ENCODE data around the gene KCTD11. TPM values are rescaled to one million over a fixed set of nuclear protein-coding genes. Genes with fewer than 3 reads are reported as not detected.

Gene KCTD11
- total RNA-seq, 1 experiment from 2014 or later, result 5.4 TPM

DNA sequence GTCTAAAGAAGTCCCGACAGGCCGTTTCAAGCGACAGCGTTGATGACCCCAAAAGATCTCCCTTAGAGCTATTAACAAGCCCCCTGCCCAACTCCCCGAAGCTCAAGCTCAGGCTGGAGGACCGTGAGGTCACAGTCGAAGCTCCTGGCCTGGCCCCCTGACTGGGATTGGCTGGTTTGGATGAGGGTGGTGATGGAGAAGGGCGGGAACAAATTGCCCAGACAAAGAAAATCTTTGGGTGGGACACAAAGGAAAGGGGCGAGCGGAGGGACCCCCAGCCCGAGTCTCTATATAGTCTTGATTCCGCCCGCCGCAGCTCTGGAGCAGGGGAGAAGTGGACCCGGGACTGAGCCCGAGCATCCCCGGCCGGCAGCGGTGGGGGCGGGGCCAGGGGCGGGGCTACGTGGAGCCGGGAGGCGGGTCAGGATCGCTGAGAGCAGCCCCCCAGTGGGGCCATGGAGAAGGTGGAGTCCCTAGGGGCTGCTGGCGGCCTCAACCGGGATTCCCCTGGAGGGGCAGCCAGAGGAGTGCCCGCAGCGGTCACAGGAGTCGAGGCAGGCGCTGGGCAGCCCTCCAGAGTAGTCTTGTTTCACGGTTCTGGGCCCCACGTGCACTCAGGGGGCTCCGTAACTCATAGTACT, 21.8 kb upstream of the KCTD11 start:
- TF ChIP-seq EZH2 (IDR thresholded peaks at IDR 0.05) (no peak), SRF (IDR thresholded peaks at IDR 0.05; ENCODE audit: low read depth) (no peak), EGR1 (IDR thresholded peaks at IDR 0.05; ENCODE audit: low read depth) (no peak), EZH2phosphoT487 (IDR thresholded peaks at IDR 0.05; ENCODE audit: borderline replicate concordance) (no peak), ATF3 (IDR thresholded peaks at IDR 0.05) (no peak), POLR2A (IDR thresholded peaks at IDR 0.05; ENCODE audit: borderline replicate concordance, extremely low read depth, insufficient read depth, insufficient read length) (no peak), TCF7L2 (IDR thresholded peaks at IDR 0.05; ENCODE audit: borderline replicate concordance, extremely low read depth, insufficient read depth, insufficient read length) (no peak)
- Histone ChIP-seq H3K27me3 (ENCODE audit: insufficient read depth, low read length) (no peaks in the 10 kb centered on the region), H3K27ac (ENCODE audit: low read depth, low read length) (peak overlapping the region; percentile 81), H3K4me1 (ENCODE audit: control insufficient read depth in 1 of 2, insufficient read depth in 2 of 2, low read length in 2 of 2) (peaks cover 3 to 29% of the 10 kb centered on the region in 2 experiments; a peak in 3 of 4 replicates), H3K9me2 (ENCODE audit: insufficient read depth) (no peaks in the 10 kb centered on the region), H3K4me2 (ENCODE audit: low read length) (peak overlapping the region; percentile 77), H2AFZ (ENCODE audit: low read depth, low read length, poor library complexity, severe bottlenecking) (no peak overlapping the region), H4K20me1 (ENCODE audit: insufficient read depth) (no peaks in the 10 kb centered on the region), H3K36me3 (ENCODE audit: control insufficient read depth in 1 of 2, insufficient read depth in 2 of 2, low read length in 2 of 2) (peaks cover 0 to 6% of the 10 kb centered on the region in 2 experiments; a peak in 2 of 4 replicates), H3K4me3 (replicated peaks in 1 of 2; ENCODE audit: low read depth in 1 of 2, low read length in 2 of 2) (peak overlapping the region; percentile 98 to 99), H3K79me2 (ENCODE audit: insufficient read depth, low read length) (peaks cover 20% of the 10 kb centered on the region; the same call in 1 of the 2 replicates), H3K9ac (ENCODE audit: low read length) (peak overlapping the region; percentile 93), H3K9me3 (ENCODE audit: control insufficient read depth in 1 of 2, insufficient read depth in 1 of 2, low read depth in 1 of 2, low read length in 2 of 2) (no peaks in the 10 kb centered on the region)
- POLR2A ChIA-PET, result interaction anchor here (0.8 to 2.0 kb wide), 13 partner anchors 15 to 843 kb away, joined by 3 to 11 read pairs (median 5); partner anchors contain the start of genes ACADVL, DLG4, GABARAP and MPDU1
- intact Hi-C loops (cut with micrococcal nuclease), result no loop called here
- DNase-seq (ENCODE audit: low read depth, low spot score) (peak; percentile 64), ATAC-seq (peak; percentile 80)
- CTCF ChIA-PET, result interaction anchor here (0.7 to 2.2 kb wide), 12 partner anchors 9 to 284 kb away, joined by 3 to 12 read pairs (median 6); partner anchors contain the start of genes ACADVL, DLG4, GPS2 and SENP3
- RAD21 ChIA-PET (ENCODE audit: low non-redundant PET in 1 of 2, low total read pairs in 2 of 2, uncharacterized antibody in 2 of 2, unreplicated experiment in 2 of 2), result interaction anchor here in 1 of 2 experiments (0.8 kb wide), 2 partner anchors 14 to 74 kb away, joined by 3 to 5 read pairs; partner anchors contain the start of gene TMEM256
- BruUV-seq (replicated peaks), result TSS peak; percentile 69

- Histone ChIP-seq H3K4me1 (ENCODE audit: control insufficient read depth in 1 of 2, insufficient read depth in 2 of 2, low read length in 2 of 2) (peaks cover 3 to 29% of the 10 kb centered on the region in 2 experiments; a peak in 3 of 4 replicates), H3K9me3 (ENCODE audit: control insufficient read depth in 1 of 2, insufficient read depth in 1 of 2, low read depth in 1 of 2, low read length in 2 of 2) (no peaks in the 10 kb centered on the region), H3K36me3 (ENCODE audit: control insufficient read depth in 1 of 2, insufficient read depth in 2 of 2, low read length in 2 of 2) (peaks cover 0 to 6% of the 10 kb centered on the region in 2 experiments; a peak in 2 of 4 replicates), H3K9ac (ENCODE audit: low read length) (peak overlapping the region; percentile 93; the same call in 1 of the 2 replicates), H3K27me3 (ENCODE audit: insufficient read depth, low read length) (no peaks in the 10 kb centered on the region), H3K4me2 (ENCODE audit: low read length) (peak overlapping the region; percentile 77), H2AFZ (ENCODE audit: low read depth, low read length, poor library complexity, severe bottlenecking) (no peak overlapping the region), H4K20me1 (ENCODE audit: insufficient read depth) (no peaks in the 10 kb centered on the region), H3K4me3 (replicated peaks in 1 of 2; ENCODE audit: low read depth in 1 of 2, low read length in 2 of 2) (no peak overlapping the region; a peak in 1 of 4 replicates), H3K27ac (ENCODE audit: low read depth, low read length) (peak overlapping the region; percentile 38), H3K9me2 (ENCODE audit: insufficient read depth) (no peaks in the 10 kb centered on the region), H3K79me2 (ENCODE audit: insufficient read depth, low read length) (peaks cover 20% of the 10 kb centered on the region; the same call in 1 of the 2 replicates)
- no TSS peak for BruUV-seq (replicated peaks)
- DNase-seq (ENCODE audit: low read depth, low spot score) (no peak), ATAC-seq (no peak)
- POLR2A ChIA-PET, result interaction anchor here (1.5 to 2.0 kb wide), 3 partner anchors 14 to 17 kb away, joined by 4 to 11 read pairs (median 5); no protein-coding TSS in a partner anchor
- RAD21 ChIA-PET (ENCODE audit: low non-redundant PET in 1 of 2, low total read pairs in 2 of 2, uncharacterized antibody in 2 of 2, unreplicated experiment in 2 of 2), result no interaction called here
- intact Hi-C loops (cut with micrococcal nuclease), result no loop called here
- no peak for TF ChIP-seq ATF3 (IDR thresholded peaks at IDR 0.05)
- no peak for TF ChIP-seq CEBPB (IDR thresholded peaks at IDR 0.05; ENCODE audit: low read depth)
- CTCF ChIA-PET, result no interaction called here
These were observed 21.3 kb upstream of the KCTD11 start for GRCh38 chr17:7330638-7331015.
